ENCODE results near the gene TSR1.

Gene TSR1

DNA sequence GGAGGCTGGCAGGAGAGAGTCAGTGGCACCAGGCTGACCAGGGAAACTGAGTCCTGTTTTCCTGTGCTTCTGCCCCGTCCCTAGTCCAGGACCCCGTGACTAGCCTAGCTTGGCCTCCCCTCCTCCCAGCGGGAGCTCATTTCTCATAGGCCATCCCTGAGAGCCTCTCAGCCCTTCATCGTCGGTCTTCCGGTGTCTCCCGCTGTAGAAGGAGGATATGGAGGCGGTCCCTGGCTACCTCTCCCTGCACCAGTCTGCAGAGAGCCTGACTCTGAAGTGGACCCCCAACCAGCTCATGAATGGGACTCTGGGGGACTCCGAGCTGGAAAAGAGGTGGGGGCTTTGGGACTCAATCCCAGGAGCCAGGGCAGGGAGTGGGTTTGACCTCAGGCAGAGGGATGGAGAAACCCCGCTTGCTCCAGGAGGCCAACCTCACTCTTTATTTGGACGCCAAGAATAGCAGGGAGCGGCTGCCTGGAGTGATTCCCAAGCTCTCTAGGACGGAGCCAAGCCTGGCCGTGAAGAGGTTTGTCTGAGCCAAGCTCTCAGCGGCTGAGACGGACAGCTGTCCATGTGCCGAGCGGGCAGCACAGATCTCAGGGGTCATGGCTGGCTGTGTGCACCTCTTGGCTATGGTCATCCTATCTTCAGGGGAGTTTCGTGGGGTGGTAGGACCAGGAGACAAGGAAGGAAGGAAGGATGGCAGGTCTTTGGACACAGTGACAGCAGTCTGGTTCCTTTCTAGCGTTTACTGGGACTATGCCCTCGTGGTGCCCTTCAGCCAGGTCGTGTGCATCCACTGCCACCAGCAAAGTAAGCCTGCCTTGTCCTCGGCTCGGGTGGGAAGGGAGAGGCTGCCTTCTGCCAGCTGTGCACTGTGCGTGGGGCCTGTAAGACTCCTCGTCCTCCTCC lies 27.9 kb upstream of the TSR1 start:
- TF ChIP-seq, protein P1, sequence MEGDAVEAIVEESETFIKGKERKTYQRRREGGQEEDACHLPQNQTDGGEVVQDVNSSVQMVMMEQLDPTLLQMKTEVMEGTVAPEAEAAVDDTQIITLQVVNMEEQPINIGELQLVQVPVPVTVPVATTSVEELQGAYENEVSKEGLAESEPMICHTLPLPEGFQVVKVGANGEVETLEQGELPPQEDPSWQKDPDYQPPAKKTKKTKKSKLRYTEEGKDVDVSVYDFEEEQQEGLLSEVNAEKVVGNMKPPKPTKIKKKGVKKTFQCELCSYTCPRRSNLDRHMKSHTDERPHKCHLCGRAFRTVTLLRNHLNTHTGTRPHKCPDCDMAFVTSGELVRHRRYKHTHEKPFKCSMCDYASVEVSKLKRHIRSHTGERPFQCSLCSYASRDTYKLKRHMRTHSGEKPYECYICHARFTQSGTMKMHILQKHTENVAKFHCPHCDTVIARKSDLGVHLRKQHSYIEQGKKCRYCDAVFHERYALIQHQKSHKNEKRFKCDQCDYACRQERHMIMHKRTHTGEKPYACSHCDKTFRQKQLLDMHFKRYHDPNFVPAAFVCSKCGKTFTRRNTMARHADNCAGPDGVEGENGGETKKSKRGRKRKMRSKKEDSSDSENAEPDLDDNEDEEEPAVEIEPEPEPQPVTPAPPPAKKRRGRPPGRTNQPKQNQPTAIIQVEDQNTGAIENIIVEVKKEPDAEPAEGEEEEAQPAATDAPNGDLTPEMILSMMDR (IDR thresholded peaks at IDR 0.05; ENCODE audit: low read depth, low read length, missing control alignments): no peak
- no peak overlapping the region for H3K4me3 ChIP-seq (ENCODE audit: low read depth, low read length)
- DNase-seq (ENCODE audit: low read depth): no peak

DNA sequence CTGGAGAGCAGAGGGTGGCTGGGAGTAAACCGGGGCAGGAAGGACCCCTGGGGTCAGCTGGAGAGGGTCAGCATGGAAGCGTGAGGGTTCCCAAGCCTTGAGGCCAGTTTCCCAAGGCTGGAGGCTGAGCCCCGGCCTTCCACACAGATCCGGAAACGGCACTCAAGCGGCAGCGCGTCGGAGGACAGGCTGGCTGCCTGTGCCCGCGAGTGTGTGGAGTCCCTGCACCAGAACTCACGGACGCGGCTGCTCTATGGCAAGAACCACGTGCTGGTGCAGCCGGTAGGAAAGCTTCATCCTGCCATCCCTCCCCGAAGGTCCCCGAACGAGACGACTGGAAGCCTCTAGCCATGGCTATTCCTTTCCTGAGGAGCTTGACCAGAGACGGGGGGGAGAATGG lies 27.1 kb upstream of the TSR1 start:
- no peak for DNase-seq (ENCODE audit: low read depth)
- TF ChIP-seq, protein P1 (IDR thresholded peaks at IDR 0.05; ENCODE audit: low read depth, low read length, missing control alignments): no peak
- no peak overlapping the region for H3K4me3 ChIP-seq (ENCODE audit: low read depth, low read length)

DNA sequence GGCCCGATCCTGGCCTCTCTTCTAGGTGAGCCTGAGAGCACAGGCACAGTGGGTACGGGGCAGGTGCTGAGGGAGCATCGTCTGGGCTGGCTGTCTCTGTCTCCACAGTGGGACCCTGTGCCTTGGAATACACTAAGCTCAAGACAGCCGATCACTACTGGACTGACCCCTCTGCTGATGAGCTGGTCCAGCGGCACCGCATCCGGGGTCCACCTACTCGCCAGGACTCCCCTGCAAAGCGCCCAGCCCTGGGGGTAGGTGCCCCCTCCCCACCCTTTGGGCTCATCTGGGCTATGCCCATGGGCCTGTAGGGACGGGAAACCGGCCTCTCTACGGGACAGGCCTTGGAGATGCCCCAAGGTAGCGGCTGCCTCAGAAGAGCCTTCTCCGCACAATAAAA lies 26.6 kb upstream of the TSR1 start:
- TF ChIP-seq, protein P1 (IDR thresholded peaks at IDR 0.05; ENCODE audit: low read depth, low read length, missing control alignments): no peak
- no peak for DNase-seq (ENCODE audit: low read depth)
- H3K4me3 ChIP-seq (ENCODE audit: low read depth, low read length): no peak overlapping the region

DNA sequence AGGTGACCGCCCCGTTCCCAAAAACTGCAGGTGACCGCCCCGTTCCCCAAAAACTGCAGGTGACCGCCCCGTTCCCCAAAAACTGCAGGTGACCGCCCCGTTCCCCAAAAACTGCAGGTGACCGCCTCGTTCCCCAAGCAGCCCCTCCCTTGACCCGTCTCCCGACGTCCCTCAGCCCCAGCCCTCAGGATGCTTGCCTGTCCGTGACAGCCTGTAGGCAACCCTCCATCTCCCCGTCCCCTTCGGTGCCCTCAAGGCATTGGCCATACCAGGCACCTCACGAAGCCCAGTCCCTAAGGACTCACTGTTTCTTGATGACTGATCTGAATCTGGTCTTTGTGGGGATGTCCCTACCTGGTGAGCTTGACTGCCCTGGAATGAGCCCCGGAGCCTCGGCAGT lies 26.2 kb upstream of the TSR1 start:
- TF ChIP-seq, protein P1 (IDR thresholded peaks at IDR 0.05; ENCODE audit: low read depth, low read length, missing control alignments): no peak

DNA sequence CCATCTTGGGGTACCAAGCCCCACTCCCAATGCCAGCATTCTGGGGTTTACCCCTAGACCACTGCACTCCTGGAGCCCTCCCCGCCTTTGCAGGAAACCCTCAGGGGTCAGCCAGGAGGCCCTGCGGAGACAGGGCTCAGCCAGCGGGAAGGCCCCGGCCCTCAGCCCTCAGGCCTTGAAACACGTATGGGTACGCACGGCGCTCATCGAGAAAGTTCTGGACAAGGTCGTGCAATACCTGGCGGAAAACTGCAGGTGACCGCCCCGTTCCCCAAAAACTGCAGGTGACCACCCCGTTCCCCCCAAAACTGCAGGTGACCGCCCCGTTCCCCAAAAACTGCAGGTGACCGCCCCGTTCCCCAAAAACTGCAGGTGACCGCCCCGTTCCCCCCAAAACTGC lies 25.8 kb upstream of the TSR1 start:
- TF ChIP-seq, protein P1 (IDR thresholded peaks at IDR 0.05; ENCODE audit: low read depth, low read length, missing control alignments): no peak
- no peak for DNase-seq (ENCODE audit: low read depth)
- H3K4me3 ChIP-seq (ENCODE audit: low read depth, low read length): no peak overlapping the region

More for the DNA sequence above, 26.2 kb upstream of the TSR1 start:
- no peak overlapping the region for H3K4me3 ChIP-seq (ENCODE audit: low read depth, low read length)
- DNase-seq (ENCODE audit: low read depth): no peak

DNA sequence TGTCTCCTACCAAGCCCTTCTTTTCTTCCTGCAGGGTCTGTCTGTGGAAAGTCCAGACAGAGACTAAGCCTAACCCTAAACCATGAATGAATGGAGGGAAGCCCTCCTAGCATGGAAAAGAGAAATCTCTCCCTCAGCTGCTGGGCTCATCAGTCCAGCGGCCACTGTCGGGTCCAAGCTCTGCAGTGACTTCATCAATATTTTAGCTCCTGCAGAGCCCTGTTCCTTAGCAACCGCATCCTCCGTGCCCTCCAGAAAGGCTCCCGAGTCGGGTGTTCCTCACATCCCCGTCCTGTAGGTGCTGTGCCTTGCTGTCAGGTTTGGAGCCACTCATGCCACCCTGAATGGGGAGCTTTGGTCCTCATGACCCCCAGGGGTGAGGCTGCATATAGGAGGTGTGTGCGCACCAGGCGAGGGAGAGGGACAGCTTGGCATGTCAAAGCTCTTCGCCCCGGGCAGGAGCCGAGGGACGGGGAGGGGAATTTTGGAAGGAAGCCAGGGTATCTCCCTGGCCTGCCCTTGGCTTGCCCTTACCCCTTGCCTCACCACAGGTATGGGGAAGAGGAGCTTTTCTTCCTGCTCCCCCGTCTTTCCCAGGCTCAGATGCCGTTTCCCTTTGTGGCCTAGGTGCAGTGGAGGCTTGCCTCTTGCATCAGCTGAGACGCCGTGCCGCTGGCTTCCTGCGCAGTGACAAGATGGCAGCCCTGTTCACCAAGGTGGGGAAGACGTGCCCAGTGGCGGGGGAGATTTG lies 24.9 kb upstream of the TSR1 start:
- H3K4me3 ChIP-seq (ENCODE audit: low read depth, low read length): no peak overlapping the region

More for the DNA sequence above, 24.9 kb upstream of the TSR1 start:
- DNase-seq (ENCODE audit: low read depth): no peak
- TF ChIP-seq, protein P1 (IDR thresholded peaks at IDR 0.05; ENCODE audit: low read depth, low read length, missing control alignments): no peak

Measured in GM12864 (cell line).